GM21717 (cell line): ENCODE measurements around the gene OTUB1.
A peak's percentile ranks its signal among the peaks of the same experiment; 100 is the strongest.

Experiments used
- ATAC-seq: cut with Tn5 transposase; IDR thresholded peaks from one replicate; pipeline ENCODE4 v1.9.1; 2021; ENCODE audit warnings: mild to moderate bottlenecking, moderate library complexity; ENCODE audit not compliant: unreplicated experiment

OTUB1 gene

GRCh38 chr11:63974259-63975143 lies 11.7 kb upstream of the OTUB1 start, which contains the start of gene COX8A:
Gene COX8A, plus strand, starts transcription at chr11:63974620. Its CDS starts 61 bp downstream, at chr11:63974681.
- peak; percentile 86 for ATAC-seq

DNA sequence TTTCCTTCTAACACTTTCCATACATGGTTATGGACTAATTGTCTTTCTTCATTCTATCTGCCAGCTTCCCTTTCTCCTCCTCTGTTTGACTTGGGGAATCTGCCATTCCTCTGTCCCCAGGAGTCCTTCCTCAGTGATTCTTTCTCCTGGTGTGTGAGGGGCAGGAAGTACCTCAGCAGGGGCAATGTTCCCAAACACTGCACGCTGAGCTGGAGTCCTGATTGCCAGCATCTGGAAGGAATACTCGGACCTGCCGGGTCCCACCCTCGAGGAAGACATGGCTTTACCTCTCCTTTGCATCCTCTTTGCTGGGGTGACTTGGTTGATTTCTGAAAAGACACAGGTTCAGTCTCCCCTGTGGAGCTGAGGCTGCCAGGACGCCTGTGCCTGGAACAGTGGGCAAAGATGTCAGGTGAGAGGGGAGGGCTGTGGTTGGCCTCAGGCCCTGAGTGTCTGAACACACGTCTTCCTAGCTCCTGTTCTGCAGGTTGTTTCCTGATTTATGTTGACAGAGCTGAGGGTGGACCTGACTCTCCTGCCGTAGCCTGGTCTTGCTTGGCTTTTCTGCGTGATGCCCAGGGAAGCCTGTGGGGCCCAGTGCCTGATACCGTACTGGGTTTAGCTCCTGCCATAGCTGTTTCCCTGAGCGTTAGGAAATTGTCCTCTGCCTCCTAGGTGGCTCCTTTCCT lies 7.5 kb upstream of the OTUB1 start:
- ATAC-seq = no peak

DNA sequence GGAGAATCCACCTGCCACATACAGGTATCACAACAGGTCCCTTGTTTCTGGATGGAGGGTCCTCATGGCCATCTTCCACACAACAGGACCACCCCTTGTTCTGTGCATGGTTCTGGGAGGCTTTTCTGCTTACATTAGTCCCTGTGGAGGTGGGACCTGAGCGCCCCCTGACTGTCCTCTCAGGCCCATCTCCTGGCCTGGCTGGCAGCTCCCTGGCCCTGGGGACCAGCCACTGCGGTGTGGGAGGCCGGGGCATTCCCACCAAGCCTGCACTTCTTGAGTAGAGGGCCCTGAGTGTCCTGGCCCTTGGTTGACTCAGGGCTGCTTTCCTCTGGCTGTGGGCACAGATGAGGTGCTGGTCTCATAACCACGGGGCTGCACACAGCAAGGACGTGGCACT lies 6.8 kb upstream of the OTUB1 start:
- ATAC-seq = no peak

DNA sequence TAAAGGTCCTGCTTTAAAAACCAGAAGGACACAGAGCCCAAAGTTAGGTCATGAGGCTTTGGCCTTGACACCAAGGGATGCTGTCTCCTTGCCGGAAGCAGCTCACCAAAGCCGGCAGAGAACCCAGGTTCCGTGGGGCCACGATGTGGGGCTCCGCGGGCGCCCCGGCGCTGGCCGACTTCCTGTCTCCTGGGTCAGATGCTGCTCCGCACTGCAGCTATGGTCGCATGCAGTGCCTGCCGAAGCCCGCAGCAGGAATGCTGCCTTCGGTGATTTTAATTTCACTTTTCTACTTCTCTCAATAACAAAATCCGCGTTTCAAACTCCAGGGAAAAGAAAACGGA lies 454 bp upstream of the OTUB1 start:
- no peak for ATAC-seq

DNA sequence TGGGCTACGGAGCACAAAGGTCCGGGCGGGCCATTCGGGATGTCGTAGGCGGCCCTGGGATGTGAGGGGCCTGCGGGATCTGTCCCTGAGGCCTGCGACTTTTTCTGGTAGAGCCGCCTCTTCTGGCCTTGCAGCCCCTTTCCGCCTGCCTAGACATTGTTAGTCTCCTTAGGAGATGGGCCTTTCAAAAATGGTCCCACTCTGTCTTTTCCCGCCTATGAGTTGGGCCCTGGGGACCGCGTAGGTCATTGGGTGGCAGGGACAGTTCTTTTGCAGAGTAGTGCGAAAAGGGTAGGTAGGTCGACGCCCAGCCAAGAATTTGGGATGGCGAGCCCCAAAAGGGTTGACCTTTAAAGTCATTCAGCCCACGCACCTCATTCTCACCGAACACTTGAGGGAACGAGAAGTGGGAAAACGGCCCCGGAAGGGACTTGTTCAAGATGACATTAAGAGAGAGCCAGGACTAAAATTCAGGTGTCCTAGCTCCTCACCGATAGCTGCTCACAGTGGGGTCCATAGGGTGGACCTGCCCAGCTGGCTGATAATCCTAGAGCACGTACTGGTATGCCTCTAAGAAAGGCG lies 785 bp downstream of the OTUB1 start:
- ATAC-seq = no peak

- no peak for ATAC-seq
Measured at GRCh38 chr11:63991558-63991957, 5.3 kb downstream of the OTUB1 start.

GRCh38 chr11:63993100-63993499 lies 6.9 kb downstream of the OTUB1 start:
- ATAC-seq = no peak

GRCh38 chr11:63993993-63994392 lies 7.8 kb downstream of the OTUB1 start:
- no peak for ATAC-seq

DNA sequence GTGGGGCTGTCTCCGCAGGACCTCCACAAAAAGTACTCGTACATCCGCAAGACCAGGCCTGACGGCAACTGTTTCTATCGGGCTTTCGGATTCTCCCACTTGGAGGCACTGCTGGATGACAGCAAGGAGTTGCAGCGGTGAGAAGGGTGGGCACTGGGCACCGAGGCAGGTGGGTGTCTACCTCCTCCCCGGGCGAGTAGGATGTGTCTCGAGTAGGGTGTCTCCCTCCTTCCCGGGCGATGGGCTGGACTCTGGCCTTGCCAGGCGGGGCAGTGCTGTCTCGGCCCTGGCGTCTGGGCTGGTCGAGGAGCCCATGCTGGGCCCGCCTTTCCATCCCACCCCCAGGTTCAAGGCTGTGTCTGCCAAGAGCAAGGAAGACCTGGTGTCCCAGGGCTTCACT lies 10.3 kb downstream of the OTUB1 start:
- ATAC-seq = no peak

DNA sequence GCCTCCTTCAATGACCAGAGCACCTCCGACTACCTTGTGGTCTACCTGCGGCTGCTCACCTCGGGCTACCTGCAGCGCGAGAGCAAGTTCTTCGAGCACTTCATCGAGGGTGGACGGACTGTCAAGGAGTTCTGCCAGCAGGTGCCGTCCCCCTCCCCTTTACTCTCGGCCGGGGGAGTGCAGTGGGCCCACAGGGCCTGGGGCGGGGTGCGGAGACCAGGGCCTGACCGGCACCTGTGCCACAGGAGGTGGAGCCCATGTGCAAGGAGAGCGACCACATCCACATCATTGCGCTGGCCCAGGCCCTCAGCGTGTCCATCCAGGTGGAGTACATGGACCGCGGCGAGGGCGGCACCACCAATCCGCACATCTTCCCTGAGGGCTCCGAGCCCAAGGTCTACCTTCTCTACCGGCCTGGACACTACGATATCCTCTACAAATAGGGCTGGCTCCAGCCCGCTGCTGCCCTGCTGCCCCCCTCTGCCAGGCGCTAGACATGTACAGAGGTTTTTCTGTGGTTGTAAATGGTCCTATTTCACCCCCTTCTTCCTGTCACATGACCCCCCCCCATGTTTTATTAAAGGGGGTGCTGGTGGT lies 11.0 kb downstream of the OTUB1 start:
- ATAC-seq = no peak

GRCh38 chr11:63997801-63998337 lies 11.6 kb downstream of the OTUB1 start:
- no peak for ATAC-seq

GRCh38 chr11:63998558-63999348 lies 12.5 kb downstream of the OTUB1 start:
- no peak for ATAC-seq

GRCh38 chr11:63999349-64000025 lies 13.2 kb downstream of the OTUB1 start:
- no peak for ATAC-seq

DNA sequence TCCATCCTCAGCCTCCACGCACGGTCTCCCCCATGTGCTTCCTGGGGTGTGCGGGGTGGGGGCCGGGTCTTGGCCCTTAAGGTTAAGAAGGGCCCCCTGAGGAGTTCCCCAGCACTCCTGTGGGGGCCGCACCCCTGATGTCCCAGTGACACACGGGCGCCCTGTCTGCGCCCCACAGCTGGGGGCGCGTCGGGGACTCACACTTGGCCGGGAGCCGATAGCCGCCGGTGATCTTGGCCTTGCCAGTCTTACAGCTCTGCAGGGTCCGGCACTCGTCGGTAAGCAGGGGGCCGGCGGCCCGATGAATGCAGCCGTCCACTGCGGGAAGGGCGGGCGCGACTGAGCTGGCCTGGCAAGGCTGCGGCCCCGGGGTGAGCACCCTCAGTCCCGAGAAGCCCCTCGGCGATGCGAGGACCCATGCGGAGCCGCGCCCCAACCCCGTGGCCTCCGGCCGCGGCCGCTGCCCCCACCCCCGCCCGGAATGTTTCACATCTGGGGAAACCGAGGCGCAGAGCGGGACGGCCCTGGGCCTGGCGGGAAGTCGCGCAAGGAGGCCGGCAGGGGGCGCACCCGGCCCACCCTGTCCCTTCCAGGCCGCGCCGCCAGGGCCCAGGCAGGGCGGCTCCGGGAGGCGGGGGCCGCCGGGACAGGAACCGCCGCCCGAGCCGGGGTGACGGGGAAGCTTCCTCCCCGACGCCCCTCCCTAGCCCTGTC lies 13.9 kb downstream of the OTUB1 start:
- no peak for ATAC-seq

GRCh38 chr11:64000740-64001483 lies 14.7 kb downstream of the OTUB1 start:
- no peak for ATAC-seq

DNA sequence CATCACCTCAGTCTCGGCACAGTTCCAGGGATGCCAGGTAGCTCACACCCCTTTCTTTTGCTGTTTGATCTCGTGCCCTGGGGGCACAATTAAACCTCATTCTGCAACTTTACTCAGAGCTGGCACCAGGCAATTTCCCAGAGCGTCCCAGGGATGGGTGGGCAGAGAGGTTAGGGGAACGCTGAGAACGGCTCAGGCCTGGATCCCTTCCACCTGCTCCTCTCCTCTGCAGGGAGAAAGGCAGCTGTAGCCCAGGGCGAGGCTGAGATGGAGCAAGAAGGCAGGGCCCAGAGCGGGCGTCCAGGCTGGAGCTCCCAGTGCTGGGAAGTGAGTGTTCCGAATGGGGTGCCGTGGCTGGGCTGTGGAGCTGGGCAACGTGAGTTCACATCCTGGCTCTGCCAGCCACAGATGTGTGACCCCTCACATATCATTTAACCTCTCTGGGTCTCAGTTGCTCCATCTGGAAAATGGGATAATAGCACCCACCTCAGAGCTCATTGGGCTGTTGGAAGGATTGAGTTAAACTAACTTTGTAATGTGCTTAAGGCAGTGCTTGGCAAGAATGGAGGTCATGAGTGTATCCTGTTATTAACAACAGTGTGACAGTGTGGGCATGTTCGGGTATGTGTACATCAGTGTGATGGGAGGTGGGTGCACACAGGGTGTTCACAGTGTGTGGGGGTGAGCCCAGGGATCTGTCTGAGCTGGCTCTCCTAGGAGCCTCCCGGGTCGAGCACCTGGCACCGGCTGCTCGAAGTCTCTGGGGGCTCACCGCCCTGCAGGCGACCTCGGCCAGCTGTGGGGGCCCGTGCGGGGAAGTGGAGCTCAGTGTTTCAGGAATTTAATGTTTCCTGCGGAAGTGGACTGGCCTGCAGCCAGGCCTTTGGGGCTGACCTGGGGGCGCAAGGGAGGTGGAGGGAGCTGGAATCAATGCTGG lies 15.5 kb downstream of the OTUB1 start:
- ATAC-seq = no peak

DNA sequence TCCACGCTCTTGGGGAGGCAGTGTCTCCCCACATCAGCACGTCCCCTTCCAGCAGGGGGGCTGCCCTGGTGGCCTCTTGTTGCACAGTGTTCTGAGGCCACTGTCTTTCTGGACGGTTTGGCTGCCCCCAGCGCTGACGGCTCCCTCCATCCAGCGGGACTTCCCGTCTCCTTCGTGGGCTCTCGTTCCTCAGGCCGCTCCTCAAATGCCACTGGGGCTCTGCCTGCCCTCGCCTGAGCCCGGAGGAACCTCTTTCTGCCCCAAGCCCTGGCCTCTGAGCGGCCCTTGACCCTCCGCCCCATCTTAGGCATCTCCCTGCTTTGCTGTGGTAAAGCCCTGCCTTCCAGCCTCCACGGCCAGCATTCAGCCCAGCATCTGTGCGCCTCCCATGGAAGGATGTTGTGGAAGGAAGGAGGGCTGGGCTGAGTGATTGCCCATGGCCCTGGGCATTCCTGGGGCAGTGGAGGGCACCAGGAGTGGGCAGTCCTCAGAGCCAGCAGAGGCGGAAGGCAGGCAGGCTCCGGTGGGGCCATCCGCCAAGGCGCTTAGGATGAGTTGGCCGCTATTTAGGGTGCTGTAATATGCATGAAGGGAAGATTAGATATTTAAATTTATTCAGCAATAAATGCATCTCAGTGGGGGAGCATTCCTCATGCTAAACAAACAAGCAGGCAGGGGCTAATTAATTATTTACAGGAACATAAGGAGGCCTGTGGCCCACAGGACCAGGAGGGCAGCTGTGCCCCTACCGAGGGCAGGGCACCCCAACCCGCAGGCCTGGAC lies 17.8 kb downstream of the OTUB1 start:
- ATAC-seq = no peak
